NCI-H748 (cell line): ENCODE data around the gene GET4.
"Not testable (repeated sequence)": the region's sequence is repeated elsewhere in the genome, so short reads cannot be mapped to it uniquely, and the experiment has no call there.

Source experiments
- DNase-seq: peaks from one replicate; lab custom pipeline; 2025; ENCODE audit not compliant: unreplicated experiment; lab: John Stamatoyannopoulos, UW

GET4 gene

DNA sequence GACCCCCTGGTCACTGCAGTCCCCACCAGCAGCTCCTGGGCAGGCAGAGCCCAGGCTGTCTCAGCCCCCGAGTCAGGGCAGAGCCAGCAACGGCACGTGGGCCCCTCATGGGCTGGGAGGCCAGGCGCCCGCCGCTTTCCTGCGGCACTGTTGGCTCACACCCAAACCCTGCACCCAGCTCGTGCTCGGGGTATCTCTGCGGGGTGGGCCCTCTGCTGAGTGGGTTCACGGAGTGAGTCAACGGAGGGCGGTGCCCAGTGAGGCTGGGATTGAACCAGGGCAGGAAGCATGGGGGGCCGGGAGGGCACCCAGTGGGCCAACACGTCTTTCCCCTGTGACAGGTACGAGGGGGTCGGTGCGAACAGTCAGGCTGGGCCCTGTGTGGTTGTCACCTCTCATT is 49.2 kb downstream of the GET4 start:
- DNase-seq = no peak

DNA sequence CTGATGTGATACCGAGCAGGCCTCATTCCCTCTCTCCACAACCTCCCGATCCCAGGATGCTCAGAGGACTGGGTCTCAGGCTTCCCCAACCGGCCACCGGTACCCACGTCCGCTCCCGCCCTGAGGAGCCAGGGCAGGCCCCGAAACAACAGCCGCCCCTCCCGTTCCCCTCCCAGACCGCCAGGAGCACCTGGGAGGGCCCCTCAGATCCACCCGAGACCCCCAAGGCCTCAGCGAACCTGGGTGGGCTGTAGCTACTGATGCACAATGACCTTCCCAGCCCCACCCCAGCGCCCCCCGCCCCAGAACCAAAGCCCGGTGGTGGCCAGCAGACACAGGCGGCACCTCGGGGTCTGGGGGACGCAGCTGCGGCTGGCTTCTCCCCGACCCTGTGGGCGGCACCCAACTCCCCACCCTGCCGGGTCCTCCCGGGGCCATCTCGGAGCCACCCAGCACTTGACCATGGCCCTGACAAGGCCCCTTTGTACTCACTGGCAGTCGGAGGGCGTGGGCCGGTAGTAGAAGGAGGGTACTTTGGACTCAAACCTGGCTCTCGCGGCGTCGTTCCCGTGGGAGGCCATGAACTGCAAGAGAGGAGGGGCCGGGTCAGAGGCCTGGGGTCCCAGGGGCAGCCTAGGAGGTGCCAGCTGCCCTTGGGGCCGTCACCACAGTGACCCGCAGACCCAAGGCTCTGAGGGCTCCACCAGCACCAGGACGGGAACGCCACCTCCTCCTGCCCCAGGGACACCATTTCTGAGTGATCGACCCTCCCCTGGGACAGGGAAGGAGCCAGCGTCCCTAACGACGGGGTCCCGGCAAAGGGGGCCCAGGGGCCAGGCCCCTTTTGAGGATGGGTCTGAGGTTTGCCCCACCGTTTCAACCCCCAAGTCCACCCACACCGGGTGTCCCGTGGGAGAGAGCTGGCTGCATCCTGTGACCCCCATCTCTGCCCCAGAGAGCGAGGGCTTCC is 50.0 kb downstream of the GET4 start:
- no peak for DNase-seq

DNA sequence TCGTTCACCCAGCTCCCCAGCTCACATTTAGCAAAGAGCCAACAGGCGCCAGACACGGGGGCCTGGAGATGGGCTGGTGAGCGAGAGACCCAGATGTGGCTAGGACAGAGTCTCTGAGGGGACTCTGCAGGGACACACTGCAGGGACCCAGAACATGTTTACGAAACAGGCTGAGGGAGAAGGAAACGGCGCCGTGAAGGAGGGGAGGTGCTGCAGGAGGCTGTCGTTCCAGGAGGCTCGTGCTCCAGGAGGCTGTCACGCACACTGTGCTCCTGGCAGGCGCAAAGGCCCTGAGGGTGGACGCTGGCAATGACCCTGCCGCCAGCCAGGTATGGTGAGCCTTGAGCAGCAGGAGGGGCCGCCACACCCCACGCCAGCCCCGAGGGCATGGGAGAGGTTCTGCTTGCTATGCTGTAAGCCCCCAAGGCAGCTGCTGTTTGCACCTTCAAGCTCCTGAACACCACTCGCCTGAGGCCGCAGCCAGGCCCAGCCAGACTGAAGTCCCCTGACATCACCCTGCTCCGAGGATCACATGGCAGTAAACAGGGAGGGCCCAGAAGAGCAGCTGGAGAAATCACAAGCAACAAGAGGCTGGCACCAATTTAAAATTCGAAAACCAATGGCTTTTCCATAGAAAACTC is 50.8 kb downstream of the GET4 start:
- DNase-seq = no peak

GRCh38 chr7:929311-929711 is 53.0 kb downstream of the GET4 start:
- DNase-seq = no peak

- DNase-seq = no peak
These were observed 54.8 kb downstream of the GET4 start for GRCh38 chr7:930975-931758.

DNA sequence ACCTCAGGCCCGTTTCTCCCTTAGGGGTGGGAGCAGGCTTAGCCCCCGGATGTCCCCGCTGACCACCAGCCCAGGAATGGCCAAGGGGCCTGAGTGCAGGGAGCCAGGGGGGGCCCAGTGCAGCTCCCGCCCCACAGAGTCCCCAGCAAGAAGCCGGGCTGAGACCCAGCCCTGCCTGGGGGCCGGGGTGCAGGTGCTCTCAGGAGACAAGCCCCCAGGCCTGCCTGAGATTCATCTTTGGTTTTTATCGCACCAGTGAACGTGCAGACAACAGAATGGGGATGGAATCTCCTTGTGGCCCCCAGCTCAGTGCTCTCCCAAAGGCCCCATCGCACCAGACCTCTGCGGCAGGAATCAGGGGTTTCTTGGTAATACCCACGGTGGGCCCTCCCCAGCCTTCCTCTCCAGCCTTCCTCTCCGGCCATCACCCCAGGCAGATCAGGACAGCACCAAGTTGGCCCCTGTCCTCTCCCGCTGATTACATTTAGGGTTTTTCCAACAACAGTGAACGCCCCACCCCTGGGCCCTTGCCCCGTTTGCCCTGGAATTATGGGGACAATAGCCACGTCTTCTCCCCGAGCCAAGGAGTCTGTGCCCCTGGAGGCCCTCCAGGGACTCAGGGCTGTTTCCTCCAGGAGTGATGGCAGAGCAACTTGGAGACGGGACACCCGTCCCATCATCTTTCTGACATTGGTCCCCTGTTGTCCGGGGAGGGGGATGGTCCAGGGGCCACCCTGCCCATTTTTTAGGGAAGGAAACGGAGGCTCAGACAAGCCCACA is 55.7 kb downstream of the GET4 start:
- DNase-seq = no peak

DNA sequence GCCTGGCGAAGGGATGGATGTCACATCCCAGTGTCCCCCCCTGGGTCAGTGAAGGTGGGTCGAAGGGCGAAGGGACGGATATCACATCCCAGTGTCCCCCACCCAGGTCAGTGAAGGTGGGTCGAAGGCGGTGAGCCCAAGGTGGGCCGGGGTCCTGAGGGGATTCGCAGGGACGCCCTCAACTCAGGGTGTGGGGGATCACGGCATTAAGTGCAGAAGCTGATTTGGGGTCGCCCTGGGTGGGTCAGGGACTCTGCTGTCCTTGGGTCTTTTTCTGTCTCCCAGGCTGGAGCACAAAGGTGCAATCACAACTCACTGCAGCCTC is 56.3 kb downstream of the GET4 start:
- DNase-seq = no peak

- no peak for DNase-seq
These were observed 58.3 kb downstream of the GET4 start for GRCh38 chr7:934469-935163.

- DNase-seq = no peak
These were observed 59.0 kb downstream of the GET4 start for GRCh38 chr7:935164-935873.

GRCh38 chr7:935874-936385 is 59.6 kb downstream of the GET4 start:
- DNase-seq = no peak

- DNase-seq = no peak
These were observed 60.2 kb downstream of the GET4 start for GRCh38 chr7:936386-937054.

- no peak for DNase-seq
These were observed 61.6 kb downstream of the GET4 start for GRCh38 chr7:937856-938484.

DNA sequence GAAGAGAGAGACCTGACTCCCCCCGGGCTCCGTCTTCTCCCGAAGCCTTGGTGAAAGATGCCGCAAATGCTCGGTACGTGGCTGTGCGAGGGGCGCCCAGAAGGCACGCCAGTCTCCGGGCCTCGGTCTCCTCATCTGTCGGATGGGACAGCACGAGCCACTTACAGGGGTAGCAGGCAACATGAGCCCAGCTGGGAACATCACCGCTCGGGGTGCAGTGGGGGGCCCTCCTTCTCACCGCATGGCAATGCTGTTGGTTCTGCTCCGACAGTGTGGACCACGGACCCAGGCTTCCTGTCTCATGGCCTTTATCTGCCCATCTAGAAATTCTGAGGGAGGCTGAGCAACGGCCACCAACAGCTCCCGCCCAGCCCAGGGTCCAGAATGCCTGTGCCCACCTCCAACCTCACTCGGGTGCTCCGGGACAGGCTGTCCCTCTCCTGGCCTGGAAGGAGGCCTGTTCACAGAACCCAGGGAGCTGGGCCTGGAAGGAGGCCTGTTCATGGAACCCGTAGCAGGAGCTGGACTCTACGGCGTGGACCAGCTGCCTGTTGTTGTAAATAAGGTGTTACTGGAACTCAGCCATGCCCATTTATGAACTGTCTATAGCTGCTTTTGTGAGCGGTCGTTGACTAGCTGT is 62.3 kb downstream of the GET4 start:
- DNase-seq = no peak

DNA sequence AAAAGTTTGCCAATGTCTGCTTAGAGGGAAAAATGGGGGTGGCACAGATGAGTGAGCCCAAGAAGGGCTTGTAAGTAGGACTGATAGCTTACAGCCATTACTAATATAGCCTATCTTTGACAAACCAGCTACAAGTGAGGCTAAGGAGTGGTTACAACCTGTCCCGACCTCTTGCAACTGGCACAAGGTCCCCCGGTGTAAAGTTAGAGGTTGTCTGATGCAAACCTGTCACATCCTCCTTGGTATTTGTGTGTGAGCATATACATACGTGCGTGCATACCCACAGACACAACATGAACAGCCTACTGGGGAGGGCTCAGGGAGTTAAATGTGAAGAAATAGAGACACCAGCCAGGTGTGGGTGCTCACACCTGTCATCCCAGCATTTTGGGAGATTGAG is 63.5 kb downstream of the GET4 start:
- DNase-seq = no peak

DNA sequence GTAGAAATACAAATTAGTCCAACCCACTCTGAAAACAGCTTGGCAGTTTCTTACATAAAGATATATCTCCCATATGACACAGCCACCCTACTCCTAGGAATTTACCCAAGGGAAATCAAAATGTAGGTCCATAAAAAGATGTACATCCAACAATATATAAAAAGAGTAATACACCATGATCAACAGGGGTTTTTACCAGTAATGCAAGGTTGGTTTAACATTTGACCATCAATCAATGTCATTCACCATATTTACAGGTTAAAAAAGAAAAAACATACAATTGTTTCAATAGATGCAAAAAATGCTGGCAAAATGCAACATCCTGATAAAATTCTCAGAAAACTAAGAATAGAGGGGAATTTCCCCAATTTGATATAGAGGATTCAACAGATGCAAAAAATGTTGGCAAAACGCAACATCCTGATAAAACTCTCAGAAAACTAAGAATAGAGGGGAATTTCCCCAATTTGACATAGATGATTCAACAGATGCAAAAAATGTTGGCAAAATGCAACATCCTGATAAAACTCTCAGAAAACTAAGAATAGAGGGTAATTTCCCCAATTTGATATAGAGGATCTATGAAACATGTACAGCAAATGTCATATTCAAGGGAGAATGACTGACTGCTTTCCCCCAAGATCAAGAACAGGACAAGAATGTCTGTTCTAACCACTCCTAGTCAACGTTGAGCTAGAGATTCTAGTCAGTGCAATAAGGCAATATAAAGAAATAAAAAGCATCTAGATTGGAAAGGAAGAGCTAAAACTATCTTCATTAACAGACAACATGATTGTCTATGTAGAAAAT is 64.5 kb downstream of the GET4 start:
- no peak for DNase-seq

DNA sequence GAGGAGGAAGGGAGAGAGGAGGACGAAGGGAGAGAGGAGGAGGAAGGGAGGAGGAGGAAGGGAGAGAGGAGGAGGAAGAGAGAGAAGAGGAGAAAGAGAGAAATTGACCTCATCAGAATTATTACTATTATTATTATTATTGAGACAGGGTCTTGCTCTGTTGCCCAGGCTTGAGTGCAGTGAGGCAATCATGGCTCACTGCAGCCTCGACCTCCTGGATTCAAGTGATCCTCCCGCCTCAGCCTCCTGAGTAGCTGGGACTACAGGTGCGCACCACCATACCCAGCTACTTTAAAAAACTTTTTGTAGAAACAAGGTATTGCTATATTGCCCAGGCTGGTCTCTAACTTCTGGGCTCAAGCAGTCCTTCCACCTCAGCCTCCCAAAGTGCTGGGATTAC is 67.4 kb downstream of the GET4 start:
- DNase-seq = not testable (repeated sequence)

DNA sequence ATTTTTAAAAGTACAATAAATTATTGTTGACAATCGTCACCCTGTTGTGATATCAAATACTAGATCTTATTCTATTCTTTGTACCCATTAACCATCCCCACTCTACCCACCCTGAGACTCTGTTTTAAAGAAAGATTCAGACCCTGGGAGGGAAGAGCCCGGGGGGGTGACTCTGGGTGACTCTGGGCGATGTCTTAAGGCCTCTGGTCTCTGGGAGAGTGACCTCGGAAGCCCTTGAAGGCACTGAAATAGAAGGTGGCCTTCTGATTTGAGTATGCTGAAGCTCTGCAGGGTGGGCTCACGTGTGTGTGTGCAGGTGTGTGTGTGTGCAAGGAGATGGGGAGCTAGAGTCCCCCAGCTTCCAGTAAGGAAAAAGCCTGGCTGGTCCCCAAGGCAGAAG is 68.4 kb downstream of the GET4 start:
- no peak for DNase-seq
